ENCODE data around the gene MASP1.

Gene MASP1

GRCh38 chr3:187334904-187335303 lies 43.4 kb upstream of the MASP1 start:
- Histone ChIP-seq H3K27me3 (ENCODE audit: insufficient read depth, low read length) (no peaks in the 10 kb centered on the region), H3K9ac (ENCODE audit: low read length) (no peak overlapping the region), H3K4me2 (ENCODE audit: low read length) (no peak overlapping the region), H2AFZ (ENCODE audit: low read length) (no peak overlapping the region), H3K79me2 (ENCODE audit: insufficient read depth, low read length) (no peaks in the 10 kb centered on the region), H3K4me1 (ENCODE audit: insufficient read depth, low read length, severe bottlenecking) (no peaks in the 10 kb centered on the region), H3K36me3 (ENCODE audit: insufficient read depth, low read length) (no peaks in the 10 kb centered on the region), H3K9me2 (ENCODE audit: low read depth, low read length) (no peaks in the 10 kb centered on the region), H4K20me1 (ENCODE audit: insufficient read depth, low read length) (no peaks in the 10 kb centered on the region), H3K4me3 (ENCODE audit: low read depth, low read length, poor library complexity, severe bottlenecking) (no peak overlapping the region), H3F3A (ENCODE audit: insufficient read depth, low read length) (no peaks in the 10 kb centered on the region), H3K27ac (ENCODE audit: low read depth, low read length, poor library complexity, severe bottlenecking) (no peak overlapping the region), H3K9me3 (ENCODE audit: low read length) (no peaks in the 10 kb centered on the region)
- TF ChIP-seq CTCF (IDR thresholded peaks at IDR 0.05; ENCODE audit: low read length) (no peak), EZH2 (IDR thresholded peaks at IDR 0.05; ENCODE audit: borderline replicate concordance, low read length) (no peak)

DNA sequence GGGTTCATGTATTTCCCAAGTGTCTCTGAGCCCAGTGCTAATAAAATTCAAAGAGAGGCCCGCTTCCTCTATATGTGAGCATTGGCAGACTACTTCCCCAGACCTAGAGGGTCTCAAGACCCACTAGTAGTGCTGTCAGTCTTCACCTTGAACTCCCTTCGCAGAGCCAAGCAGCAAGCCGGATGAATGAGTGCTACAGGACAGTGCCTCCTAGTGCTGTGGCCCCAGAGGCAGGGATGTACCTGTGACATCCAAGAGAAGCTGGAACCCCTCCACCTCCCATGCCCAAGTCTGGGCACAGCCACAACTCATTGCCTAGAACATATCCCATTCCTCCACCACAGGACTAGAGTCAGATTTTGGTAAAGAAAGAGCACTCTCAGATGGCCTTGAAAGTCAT lies 37.2 kb upstream of the MASP1 start:
- Histone ChIP-seq H3K36me3 (ENCODE audit: insufficient read depth, low read length) (no peaks in the 10 kb centered on the region), H3K9ac (ENCODE audit: low read length) (no peak overlapping the region), H3K9me2 (ENCODE audit: low read depth, low read length) (no peaks in the 10 kb centered on the region), H3K9me3 (ENCODE audit: low read length) (no peaks in the 10 kb centered on the region), H3F3A (ENCODE audit: insufficient read depth, low read length) (no peaks in the 10 kb centered on the region), H3K4me2 (ENCODE audit: low read length) (no peak overlapping the region), H3K27ac (ENCODE audit: low read depth, low read length, poor library complexity, severe bottlenecking) (no peak overlapping the region), H4K20me1 (ENCODE audit: insufficient read depth, low read length) (no peaks in the 10 kb centered on the region), H3K79me2 (ENCODE audit: insufficient read depth, low read length) (no peaks in the 10 kb centered on the region), H3K4me3 (ENCODE audit: low read depth, low read length, poor library complexity, severe bottlenecking) (no peak overlapping the region), H3K27me3 (ENCODE audit: insufficient read depth, low read length) (no peaks in the 10 kb centered on the region; the same call in 1 of the 2 replicates), H3K4me1 (ENCODE audit: insufficient read depth, low read length, severe bottlenecking) (no peaks in the 10 kb centered on the region), H2AFZ (ENCODE audit: low read length) (no peak overlapping the region)
- no peak for TF ChIP-seq EZH2 (IDR thresholded peaks at IDR 0.05; ENCODE audit: borderline replicate concordance, low read length)
- no peak for TF ChIP-seq CTCF (IDR thresholded peaks at IDR 0.05; ENCODE audit: low read length)

DNA sequence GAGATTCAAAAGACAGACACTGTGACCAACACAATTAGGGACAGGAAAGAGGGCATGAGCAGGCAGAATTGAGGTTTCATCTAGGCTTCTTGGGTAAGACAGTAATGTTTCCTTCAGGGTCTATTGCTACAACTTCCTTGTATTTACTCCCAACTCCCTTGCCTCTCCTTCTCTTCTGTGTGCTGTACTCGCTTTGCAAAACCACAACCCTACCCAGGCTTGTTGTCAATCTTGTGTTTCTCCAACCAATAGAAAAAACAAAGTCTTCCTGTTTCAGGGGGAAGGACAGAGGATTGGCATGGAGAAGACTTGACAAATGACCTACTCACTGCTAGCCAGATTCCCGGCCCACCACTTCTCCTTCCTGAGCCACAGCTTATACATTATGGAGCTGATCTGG lies 36.3 kb upstream of the MASP1 start:
- no peaks in the 10 kb centered on the region for H3K36me3 ChIP-seq (ENCODE audit: insufficient read depth, low read length)
- no peaks in the 10 kb centered on the region for H3K9me2 ChIP-seq (ENCODE audit: low read depth, low read length)
- no peak overlapping the region for H2AFZ ChIP-seq (ENCODE audit: low read length)
- no peaks in the 10 kb centered on the region for H3K79me2 ChIP-seq (ENCODE audit: insufficient read depth, low read length)
- H3K9ac ChIP-seq (ENCODE audit: low read length): no peak overlapping the region
- TF ChIP-seq CTCF (IDR thresholded peaks at IDR 0.05; ENCODE audit: low read length): no peak
- TF ChIP-seq EZH2 (IDR thresholded peaks at IDR 0.05; ENCODE audit: borderline replicate concordance, low read length): no peak
- H4K20me1 ChIP-seq (ENCODE audit: insufficient read depth, low read length): no peaks in the 10 kb centered on the region
- no peak overlapping the region for H3K27ac ChIP-seq (ENCODE audit: low read depth, low read length, poor library complexity, severe bottlenecking)
- H3F3A ChIP-seq (ENCODE audit: insufficient read depth, low read length): no peaks in the 10 kb centered on the region
- no peaks in the 10 kb centered on the region for H3K9me3 ChIP-seq (ENCODE audit: low read length)
- no peaks in the 10 kb centered on the region for H3K4me1 ChIP-seq (ENCODE audit: insufficient read depth, low read length, severe bottlenecking)
- H3K4me2 ChIP-seq (ENCODE audit: low read length): no peak overlapping the region
- no peaks in the 10 kb centered on the region; the same call in 1 of the 2 replicates for H3K27me3 ChIP-seq (ENCODE audit: insufficient read depth, low read length)
- no peak overlapping the region for H3K4me3 ChIP-seq (ENCODE audit: low read depth, low read length, poor library complexity, severe bottlenecking)
